Coronary artery (tissue), 2 donors: ENCODE results near the gene CD44.

Experiments used
- DNase-seq: peaks from one replicate; pipeline ENCODE4 v3.0.0-alpha.2; 2017; ENCODE audit warnings: low spot score
- H3K27ac ChIP-seq, 2 donors: fragments of 200-600 bp; sonication (generic); one replicate each; pipeline ENCODE4 v1.5.1; 2016 to 2019
- H3K4me3 ChIP-seq: fragments of 200-600 bp; sonication (generic); 2 replicates; pipeline ENCODE4 v1.5.1; 2016; ENCODE audit warnings: mild to moderate bottlenecking, moderate library complexity
- TF ChIP-seq, protein P1 (sequence below): fragments of 200-600 bp; sonication (generic); IDR thresholded peaks from one replicate; pipeline ENCODE4 v1.5.1; 2019; ENCODE audit warnings: antibody characterized with exemption

The CD44 gene

DNA sequence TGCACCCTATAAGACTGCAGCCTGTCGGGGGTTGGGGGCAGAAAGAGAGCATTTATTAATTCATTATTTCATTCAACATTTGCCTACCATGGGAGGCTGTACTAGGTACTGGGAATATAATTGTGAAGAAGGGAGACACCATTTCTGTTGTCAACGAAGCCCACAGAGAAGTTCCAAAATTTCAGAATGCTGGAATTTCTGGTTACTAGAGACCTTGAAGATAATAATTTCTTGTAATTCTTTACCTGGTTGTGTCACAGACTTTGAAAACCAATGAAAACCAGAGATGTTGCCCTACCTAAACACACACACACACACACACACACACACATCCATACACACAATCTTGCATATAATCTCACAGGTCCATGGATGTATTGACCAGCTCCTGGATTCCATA, 30.1 kb downstream of the CD44 start:
- H3K4me3 ChIP-seq: no peak overlapping the region
- TF ChIP-seq, protein P1, sequence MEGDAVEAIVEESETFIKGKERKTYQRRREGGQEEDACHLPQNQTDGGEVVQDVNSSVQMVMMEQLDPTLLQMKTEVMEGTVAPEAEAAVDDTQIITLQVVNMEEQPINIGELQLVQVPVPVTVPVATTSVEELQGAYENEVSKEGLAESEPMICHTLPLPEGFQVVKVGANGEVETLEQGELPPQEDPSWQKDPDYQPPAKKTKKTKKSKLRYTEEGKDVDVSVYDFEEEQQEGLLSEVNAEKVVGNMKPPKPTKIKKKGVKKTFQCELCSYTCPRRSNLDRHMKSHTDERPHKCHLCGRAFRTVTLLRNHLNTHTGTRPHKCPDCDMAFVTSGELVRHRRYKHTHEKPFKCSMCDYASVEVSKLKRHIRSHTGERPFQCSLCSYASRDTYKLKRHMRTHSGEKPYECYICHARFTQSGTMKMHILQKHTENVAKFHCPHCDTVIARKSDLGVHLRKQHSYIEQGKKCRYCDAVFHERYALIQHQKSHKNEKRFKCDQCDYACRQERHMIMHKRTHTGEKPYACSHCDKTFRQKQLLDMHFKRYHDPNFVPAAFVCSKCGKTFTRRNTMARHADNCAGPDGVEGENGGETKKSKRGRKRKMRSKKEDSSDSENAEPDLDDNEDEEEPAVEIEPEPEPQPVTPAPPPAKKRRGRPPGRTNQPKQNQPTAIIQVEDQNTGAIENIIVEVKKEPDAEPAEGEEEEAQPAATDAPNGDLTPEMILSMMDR: no peak
- no peak for DNase-seq
- peak overlapping the region; percentile 76 to 82 for H3K27ac ChIP-seq

GRCh38 chr11:35169754-35170153, 30.8 kb downstream of the CD44 start:
- Histone ChIP-seq H3K27ac (peak overlapping the region; percentile 8 to 82), H3K4me3 (no peak overlapping the region)
- TF ChIP-seq, protein P1: no peak
- DNase-seq: no peak

- no peak overlapping the region for H3K4me3 ChIP-seq
- TF ChIP-seq, protein P1: no peak
- DNase-seq: no peak
- peak overlapping the region; percentile 8 to 82 for H3K27ac ChIP-seq
Observed at GRCh38 chr11:35170503-35170902, 31.5 kb downstream of the CD44 start.

DNA sequence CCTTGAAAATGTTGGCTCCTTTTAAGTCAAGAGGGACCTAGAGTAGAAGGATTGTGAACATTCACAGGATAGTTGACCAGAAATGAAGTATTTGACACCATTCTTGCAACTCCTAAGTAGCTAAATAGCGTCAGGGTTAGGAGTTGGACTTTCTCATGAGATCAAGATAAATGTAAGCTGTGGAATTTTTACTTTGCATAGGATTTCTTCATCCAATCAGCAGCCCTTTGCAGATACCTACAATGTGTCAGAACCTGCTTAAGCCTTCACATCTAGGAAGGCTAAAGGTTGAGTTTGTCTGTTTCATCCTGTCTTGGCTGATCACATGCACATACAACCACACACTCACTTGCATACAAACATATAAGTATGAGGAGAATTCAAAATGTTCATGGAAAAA, 32.3 kb downstream of the CD44 start:
- TF ChIP-seq, protein P1: no peak
- peak overlapping the region in 1 of 2 donors; percentile 82 for H3K27ac ChIP-seq

DNA sequence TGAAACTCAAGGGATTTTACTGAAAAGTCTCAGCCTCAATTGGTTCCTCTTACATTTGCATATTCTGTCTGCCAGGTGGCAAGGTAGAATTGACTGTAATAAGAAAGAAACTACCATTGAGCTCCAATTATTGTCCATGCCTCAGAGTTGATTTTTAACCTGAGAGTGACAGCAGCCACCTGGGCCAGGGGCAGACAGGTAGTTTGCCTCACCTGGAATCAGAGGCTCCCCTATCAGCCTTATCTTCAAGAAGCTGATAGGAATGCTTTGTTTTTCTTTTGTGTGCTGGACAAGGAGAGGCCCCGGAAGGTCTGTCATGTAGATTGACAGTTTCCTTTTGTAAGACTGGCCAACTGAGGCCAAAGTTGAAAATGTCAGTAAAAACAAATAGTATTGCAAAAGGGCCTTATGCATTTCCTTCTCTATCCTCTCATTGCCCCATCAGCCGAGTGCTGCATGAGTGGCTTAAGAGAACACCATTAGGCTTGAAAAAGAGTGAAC, 34.1 kb downstream of the CD44 start:
- TF ChIP-seq, protein P1: no peak
- Histone ChIP-seq H3K4me3 (no peak overlapping the region), H3K27ac (peak overlapping the region; percentile 45 to 60)
- no peak for DNase-seq

More for the DNA sequence above, 32.3 kb downstream of the CD44 start:
- DNase-seq: no peak
- no peak overlapping the region for H3K4me3 ChIP-seq

- DNase-seq: no peak
- Histone ChIP-seq H3K4me3 (no peak overlapping the region), H3K27ac (peak overlapping the region; percentile 45 to 74)
- TF ChIP-seq, protein P1: no peak
Observed at GRCh38 chr11:35173616-35174566, 34.9 kb downstream of the CD44 start.
